GM23338 (cell line): ENCODE measurements around the gene OPRD1. TPM values are rescaled to one million over a fixed set of nuclear protein-coding genes. Genes with fewer than 3 reads are reported as not detected.

Source experiments
- ATAC-seq: fragments of 200-7000 bp; cut with Tn5 transposase; 3 replicates; pipeline ENCODE4 v1.9.1; 2020
- DNase-seq: peaks from one replicate; pipeline ENCODE4 v3.0.0-alpha.2; 2015; ENCODE audit warnings: low spot score
- H2AFZ ChIP-seq: fragments of 200-600 bp; sonication (generic); 2 replicates; pipeline ENCODE4 v1.8.0; 2016; ENCODE audit warnings: antibody characterized with exemption, mild to moderate bottlenecking, moderate library complexity
- H3F3A ChIP-seq: fragments of 200-600 bp; sonication (generic); replicated peaks from 2 replicates; pipeline ENCODE4 v1.8.0; 2017; ENCODE audit warnings: antibody characterized with exemption, mixed run types, low read depth
- H3K27ac ChIP-seq: fragments of 200-600 bp; sonication (generic); 2 replicates; pipeline ENCODE4 v1.6.1; 2016; ENCODE audit warnings: low read depth
- H3K27me3 ChIP-seq: fragments of 200-600 bp; sonication (generic); 2 replicates; pipeline ENCODE4 v1.8.0; 2016; ENCODE audit warnings: mild to moderate bottlenecking, mixed run types, moderate library complexity; ENCODE audit not compliant: insufficient read depth
- H3K36me3 ChIP-seq: fragments of 200-600 bp; sonication (generic); 2 replicates; pipeline ENCODE4 v1.8.0; 2016; ENCODE audit warnings: mild to moderate bottlenecking; ENCODE audit not compliant: insufficient read depth
- H3K4me1 ChIP-seq: fragments of 200-600 bp; sonication (generic); 2 replicates; pipeline ENCODE4 v1.8.0; 2016; ENCODE audit warnings: mild to moderate bottlenecking, moderate library complexity; ENCODE audit not compliant: insufficient read depth
- H3K4me2 ChIP-seq: fragments of 200-600 bp; sonication (generic); 2 replicates; pipeline ENCODE4 v1.7.1; 2017; ENCODE audit warnings: mixed run types
- H3K4me3 ChIP-seq: fragments of 200-600 bp; sonication (generic); 2 replicates; pipeline ENCODE4 v1.6.1; 2016; ENCODE audit warnings: mixed run types
- H3K79me2 ChIP-seq: fragments of 200-600 bp; sonication (generic); replicated peaks from 2 replicates; pipeline ENCODE4 v1.8.0; 2017; ENCODE audit warnings: mild to moderate bottlenecking; ENCODE audit not compliant: insufficient read depth
- H3K9me2 ChIP-seq: fragments of 200-600 bp; sonication (generic); 2 replicates; pipeline ENCODE4 v1.8.0; 2017; ENCODE audit not compliant: insufficient read depth
- H4K20me1 ChIP-seq: fragments of 200-600 bp; sonication (generic); replicated peaks from 2 replicates; pipeline ENCODE4 v1.8.0; 2017; ENCODE audit warnings: mild to moderate bottlenecking; ENCODE audit not compliant: insufficient read depth
- H3K27ac Mint-ChIP-seq: 2 replicates; pipeline ENCODE4 v1.8.0; 2020; ENCODE audit warnings: inconsistent platforms, mild to moderate bottlenecking, moderate library complexity, mixed read lengths
- H3K27me3 Mint-ChIP-seq: 3 replicates; pipeline ENCODE4 v1.8.0; 2022; ENCODE audit warnings: low read depth, mild to moderate bottlenecking, moderate library complexity, mixed read lengths, inconsistent platforms; ENCODE audit not compliant: insufficient read depth, poor library complexity
- H3K36me3 Mint-ChIP-seq: 3 replicates; pipeline ENCODE4 v1.8.0; 2021; ENCODE audit warnings: low read depth, mild to moderate bottlenecking, inconsistent platforms, moderate library complexity, mixed read lengths
- H3K4me1 Mint-ChIP-seq: 3 replicates; pipeline ENCODE4 v1.8.0; 2020; ENCODE audit warnings: mild to moderate bottlenecking, inconsistent platforms, mixed read lengths
- H3K4me3 Mint-ChIP-seq: 3 replicates; pipeline ENCODE4 v1.8.0; 2021; ENCODE audit warnings: moderate library complexity, mild to moderate bottlenecking, inconsistent platforms, mixed read lengths
- H3K9me3 Mint-ChIP-seq: 3 replicates; pipeline ENCODE4 v1.8.0; 2020; ENCODE audit warnings: moderate library complexity, mild to moderate bottlenecking, inconsistent platforms, mixed read lengths
- EZH2phosphoT487 ChIP-seq: fragments of 200-600 bp; sonication (generic); IDR thresholded peaks from one replicate; pipeline ENCODE4 v1.8.1; 2018; ENCODE audit warnings: antibody characterized with exemption; ENCODE audit not compliant: unreplicated experiment
- NANOG ChIP-seq: IDR thresholded peaks from 2 replicates; pipeline ENCODE4 v1.6.1; 2016; ENCODE audit warnings: antibody characterized with exemption, borderline replicate concordance
- POLR2AphosphoS5 ChIP-seq: IDR thresholded peaks from 2 replicates; pipeline ENCODE4 v1.6.1; 2016; ENCODE audit warnings: antibody characterized with exemption, low read depth
- STAT1 ChIP-seq: IDR thresholded peaks from one replicate; pipeline ENCODE4 v1.6.1; 2016; ENCODE audit warnings: antibody characterized with exemption; ENCODE audit not compliant: unreplicated experiment
- ZNF114 ChIP-seq: fragments of 250-450 bp; sonication (Bioruptor Pico); IDR thresholded peaks from 2 replicates; pipeline ENCODE4 v1.5.0; 2020; ENCODE audit warnings: mild to moderate bottlenecking, moderate library complexity
- ZNF331 ChIP-seq: fragments of 250-450 bp; sonication (Bioruptor Pico); IDR thresholded peaks from 2 replicates; pipeline ENCODE4 v1.5.0; 2020; ENCODE audit warnings: low read depth, mild to moderate bottlenecking, moderate library complexity
- polyA plus RNA-seq: library from polyadenylated mRNA; unstranded; fragments of >200 nt; fragmentation: Nextera tagmentation; extraction: Ambion mirVana; gene quantifications from 2 replicates; pipeline ENCODE4 v1.2.1, GENCODE V29; 2016
- total RNA-seq: library from RNA; depleted of rRNA; stranded (reverse); fragments of >200 nt; shearing (Covaris generic); gene quantifications from 2 replicates; pipeline ENCODE4 v1.2.3, GENCODE V29; 2014
- TF ChIP-seq, protein P1 (sequence below): IDR thresholded peaks from 2 replicates; pipeline ENCODE4 v1.6.1; 2016; ENCODE audit warnings: antibody characterized with exemption
- TF ChIP-seq, protein P2 (sequence below): fragments of 250-450 bp; sonication (Bioruptor Pico); IDR thresholded peaks from 2 replicates; pipeline ENCODE4 v1.5.0; 2020; ENCODE audit warnings: mild to moderate bottlenecking, moderate library complexity
- TF ChIP-seq, protein P3 (sequence below): IDR thresholded peaks from one replicate; pipeline ENCODE4 v1.6.1; 2018; ENCODE audit warnings: antibody characterized with exemption; ENCODE audit not compliant: unreplicated experiment
- TF ChIP-seq, protein P4 (sequence below), 2 experiments: fragments of 200-600 bp in 1 of 2; sonication (generic) in 1 of 2; conservative IDR thresholded peaks; 2 replicates each; pipeline versions ENCODE4 v1.5.1 to v1.6.1; 2016 to 2017; ENCODE audit warnings: antibody characterized with exemption in 2 of 2, low read depth in 2 of 2, mild to moderate bottlenecking in 2 of 2, moderate library complexity in 1 of 2

The OPRD1 gene
- total and polyA plus RNA-seq, 2 experiments from 2014 or later: 0.55 to 2.3 TPM

DNA sequence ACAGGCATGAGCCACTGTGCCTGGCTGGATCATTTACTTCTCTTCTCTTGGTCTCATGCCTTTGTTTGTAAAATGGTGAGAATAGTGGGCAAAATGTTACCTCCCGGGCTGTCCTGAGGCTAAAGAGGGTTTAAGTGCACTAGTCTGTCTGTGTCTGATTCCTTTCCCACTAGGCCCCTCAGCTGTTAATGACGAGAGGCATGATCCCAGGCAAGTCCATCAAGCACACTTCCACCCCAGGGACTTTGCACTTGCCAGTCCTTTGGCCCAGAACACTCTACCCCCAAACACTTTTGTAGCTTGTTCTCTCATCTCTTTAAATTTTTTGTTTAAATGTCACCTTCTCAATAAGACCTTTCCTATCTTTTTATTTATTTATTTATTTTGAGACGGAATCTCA is 88.6 kb downstream of the OPRD1 start:
- H3K4me3 Mint-ChIP-seq: no peak overlapping the region; the same call in 2 of the 3 replicates

More for the DNA sequence above, 88.6 kb downstream of the OPRD1 start:
- Mint-ChIP-seq H3K36me3 (no peaks in the 10 kb centered on the region), H3K4me1 (peaks cover 7% of the 10 kb centered on the region; the same call in 1 of the 3 replicates), H3K27ac (no peak overlapping the region), H3K9me3 (0 out of 3 replicates have a peak, but pooled peaks cover 4% of the 10 kb centered on the region), H3K27me3 (no peaks in the 10 kb centered on the region)
- H3K4me2 ChIP-seq: no peak overlapping the region
- H3F3A ChIP-seq: no peaks in the 10 kb centered on the region
- no peaks in the 10 kb centered on the region for H3K36me3 ChIP-seq
- no peaks in the 10 kb centered on the region for H3K27me3 ChIP-seq
- no peak overlapping the region for H3K27ac ChIP-seq
- no peak for DNase-seq
- ATAC-seq: no peak
- no peak for TF ChIP-seq ZNF114 (CRISPR knock-in tag)
- no peak for TF ChIP-seq POLR2AphosphoS5
- TF ChIP-seq, protein P1, sequence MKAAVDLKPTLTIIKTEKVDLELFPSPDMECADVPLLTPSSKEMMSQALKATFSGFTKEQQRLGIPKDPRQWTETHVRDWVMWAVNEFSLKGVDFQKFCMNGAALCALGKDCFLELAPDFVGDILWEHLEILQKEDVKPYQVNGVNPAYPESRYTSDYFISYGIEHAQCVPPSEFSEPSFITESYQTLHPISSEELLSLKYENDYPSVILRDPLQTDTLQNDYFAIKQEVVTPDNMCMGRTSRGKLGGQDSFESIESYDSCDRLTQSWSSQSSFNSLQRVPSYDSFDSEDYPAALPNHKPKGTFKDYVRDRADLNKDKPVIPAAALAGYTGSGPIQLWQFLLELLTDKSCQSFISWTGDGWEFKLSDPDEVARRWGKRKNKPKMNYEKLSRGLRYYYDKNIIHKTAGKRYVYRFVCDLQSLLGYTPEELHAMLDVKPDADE: no peak
- TF ChIP-seq, protein P2, sequence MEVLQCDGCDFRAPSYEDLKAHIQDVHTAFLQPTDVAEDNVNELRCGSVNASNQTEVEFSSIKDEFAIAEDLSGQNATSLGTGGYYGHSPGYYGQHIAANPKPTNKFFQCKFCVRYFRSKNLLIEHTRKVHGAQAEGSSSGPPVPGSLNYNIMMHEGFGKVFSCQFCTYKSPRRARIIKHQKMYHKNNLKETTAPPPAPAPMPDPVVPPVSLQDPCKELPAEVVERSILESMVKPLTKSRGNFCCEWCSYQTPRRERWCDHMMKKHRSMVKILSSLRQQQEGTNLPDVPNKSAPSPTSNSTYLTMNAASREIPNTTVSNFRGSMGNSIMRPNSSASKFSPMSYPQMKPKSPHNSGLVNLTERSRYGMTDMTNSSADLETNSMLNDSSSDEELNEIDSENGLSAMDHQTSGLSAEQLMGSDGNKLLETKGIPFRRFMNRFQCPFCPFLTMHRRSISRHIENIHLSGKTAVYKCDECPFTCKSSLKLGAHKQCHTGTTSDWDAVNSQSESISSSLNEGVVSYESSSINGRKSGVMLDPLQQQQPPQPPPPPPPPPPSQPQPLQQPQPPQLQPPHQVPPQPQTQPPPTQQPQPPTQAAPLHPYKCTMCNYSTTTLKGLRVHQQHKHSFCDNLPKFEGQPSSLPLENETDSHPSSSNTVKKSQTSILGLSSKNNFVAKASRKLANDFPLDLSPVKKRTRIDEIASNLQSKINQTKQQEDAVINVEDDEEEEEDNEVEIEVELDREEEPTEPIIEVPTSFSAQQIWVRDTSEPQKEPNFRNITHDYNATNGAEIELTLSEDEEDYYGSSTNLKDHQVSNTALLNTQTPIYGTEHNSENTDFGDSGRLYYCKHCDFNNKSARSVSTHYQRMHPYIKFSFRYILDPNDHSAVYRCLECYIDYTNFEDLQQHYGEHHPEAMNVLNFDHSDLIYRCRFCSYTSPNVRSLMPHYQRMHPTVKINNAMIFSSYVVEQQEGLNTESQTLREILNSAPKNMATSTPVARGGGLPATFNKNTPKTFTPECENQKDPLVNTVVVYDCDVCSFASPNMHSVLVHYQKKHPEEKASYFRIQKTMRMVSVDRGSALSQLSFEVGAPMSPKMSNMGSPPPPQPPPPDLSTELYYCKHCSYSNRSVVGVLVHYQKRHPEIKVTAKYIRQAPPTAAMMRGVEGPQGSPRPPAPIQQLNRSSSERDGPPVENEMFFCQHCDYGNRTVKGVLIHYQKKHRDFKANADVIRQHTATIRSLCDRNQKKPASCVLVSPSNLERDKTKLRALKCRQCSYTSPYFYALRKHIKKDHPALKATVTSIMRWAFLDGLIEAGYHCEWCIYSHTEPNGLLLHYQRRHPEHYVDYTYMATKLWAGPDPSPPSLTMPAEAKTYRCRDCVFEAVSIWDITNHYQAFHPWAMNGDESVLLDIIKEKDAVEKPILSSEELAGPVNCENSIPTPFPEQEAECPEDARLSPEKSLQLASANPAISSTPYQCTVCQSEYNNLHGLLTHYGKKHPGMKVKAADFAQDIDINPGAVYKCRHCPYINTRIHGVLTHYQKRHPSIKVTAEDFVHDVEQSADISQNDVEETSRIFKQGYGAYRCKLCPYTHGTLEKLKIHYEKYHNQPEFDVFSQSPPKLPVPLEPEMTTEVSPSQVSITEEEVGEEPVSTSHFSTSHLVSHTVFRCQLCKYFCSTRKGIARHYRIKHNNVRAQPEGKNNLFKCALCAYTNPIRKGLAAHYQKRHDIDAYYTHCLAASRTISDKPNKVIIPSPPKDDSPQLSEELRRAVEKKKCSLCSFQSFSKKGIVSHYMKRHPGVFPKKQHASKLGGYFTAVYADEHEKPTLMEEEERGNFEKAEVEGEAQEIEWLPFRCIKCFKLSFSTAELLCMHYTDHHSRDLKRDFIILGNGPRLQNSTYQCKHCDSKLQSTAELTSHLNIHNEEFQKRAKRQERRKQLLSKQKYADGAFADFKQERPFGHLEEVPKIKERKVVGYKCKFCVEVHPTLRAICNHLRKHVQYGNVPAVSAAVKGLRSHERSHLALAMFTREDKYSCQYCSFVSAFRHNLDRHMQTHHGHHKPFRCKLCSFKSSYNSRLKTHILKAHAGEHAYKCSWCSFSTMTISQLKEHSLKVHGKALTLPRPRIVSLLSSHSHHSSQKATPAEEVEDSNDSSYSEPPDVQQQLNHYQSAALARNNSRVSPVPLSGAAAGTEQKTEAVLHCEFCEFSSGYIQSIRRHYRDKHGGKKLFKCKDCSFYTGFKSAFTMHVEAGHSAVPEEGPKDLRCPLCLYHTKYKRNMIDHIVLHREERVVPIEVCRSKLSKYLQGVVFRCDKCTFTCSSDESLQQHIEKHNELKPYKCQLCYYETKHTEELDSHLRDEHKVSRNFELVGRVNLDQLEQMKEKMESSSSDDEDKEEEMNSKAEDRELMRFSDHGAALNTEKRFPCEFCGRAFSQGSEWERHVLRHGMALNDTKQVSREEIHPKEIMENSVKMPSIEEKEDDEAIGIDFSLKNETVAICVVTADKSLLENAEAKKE: no peak
- TF ChIP-seq ZNF331: no peak
- TF ChIP-seq STAT1: no peak
- TF ChIP-seq, protein P3, sequence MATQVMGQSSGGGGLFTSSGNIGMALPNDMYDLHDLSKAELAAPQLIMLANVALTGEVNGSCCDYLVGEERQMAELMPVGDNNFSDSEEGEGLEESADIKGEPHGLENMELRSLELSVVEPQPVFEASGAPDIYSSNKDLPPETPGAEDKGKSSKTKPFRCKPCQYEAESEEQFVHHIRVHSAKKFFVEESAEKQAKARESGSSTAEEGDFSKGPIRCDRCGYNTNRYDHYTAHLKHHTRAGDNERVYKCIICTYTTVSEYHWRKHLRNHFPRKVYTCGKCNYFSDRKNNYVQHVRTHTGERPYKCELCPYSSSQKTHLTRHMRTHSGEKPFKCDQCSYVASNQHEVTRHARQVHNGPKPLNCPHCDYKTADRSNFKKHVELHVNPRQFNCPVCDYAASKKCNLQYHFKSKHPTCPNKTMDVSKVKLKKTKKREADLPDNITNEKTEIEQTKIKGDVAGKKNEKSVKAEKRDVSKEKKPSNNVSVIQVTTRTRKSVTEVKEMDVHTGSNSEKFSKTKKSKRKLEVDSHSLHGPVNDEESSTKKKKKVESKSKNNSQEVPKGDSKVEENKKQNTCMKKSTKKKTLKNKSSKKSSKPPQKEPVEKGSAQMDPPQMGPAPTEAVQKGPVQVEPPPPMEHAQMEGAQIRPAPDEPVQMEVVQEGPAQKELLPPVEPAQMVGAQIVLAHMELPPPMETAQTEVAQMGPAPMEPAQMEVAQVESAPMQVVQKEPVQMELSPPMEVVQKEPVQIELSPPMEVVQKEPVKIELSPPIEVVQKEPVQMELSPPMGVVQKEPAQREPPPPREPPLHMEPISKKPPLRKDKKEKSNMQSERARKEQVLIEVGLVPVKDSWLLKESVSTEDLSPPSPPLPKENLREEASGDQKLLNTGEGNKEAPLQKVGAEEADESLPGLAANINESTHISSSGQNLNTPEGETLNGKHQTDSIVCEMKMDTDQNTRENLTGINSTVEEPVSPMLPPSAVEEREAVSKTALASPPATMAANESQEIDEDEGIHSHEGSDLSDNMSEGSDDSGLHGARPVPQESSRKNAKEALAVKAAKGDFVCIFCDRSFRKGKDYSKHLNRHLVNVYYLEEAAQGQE: no peak
- TF ChIP-seq EZH2phosphoT487: no peak
- TF ChIP-seq, protein P4, sequence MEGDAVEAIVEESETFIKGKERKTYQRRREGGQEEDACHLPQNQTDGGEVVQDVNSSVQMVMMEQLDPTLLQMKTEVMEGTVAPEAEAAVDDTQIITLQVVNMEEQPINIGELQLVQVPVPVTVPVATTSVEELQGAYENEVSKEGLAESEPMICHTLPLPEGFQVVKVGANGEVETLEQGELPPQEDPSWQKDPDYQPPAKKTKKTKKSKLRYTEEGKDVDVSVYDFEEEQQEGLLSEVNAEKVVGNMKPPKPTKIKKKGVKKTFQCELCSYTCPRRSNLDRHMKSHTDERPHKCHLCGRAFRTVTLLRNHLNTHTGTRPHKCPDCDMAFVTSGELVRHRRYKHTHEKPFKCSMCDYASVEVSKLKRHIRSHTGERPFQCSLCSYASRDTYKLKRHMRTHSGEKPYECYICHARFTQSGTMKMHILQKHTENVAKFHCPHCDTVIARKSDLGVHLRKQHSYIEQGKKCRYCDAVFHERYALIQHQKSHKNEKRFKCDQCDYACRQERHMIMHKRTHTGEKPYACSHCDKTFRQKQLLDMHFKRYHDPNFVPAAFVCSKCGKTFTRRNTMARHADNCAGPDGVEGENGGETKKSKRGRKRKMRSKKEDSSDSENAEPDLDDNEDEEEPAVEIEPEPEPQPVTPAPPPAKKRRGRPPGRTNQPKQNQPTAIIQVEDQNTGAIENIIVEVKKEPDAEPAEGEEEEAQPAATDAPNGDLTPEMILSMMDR (conservative IDR thresholded peaks at IDR 0.05; ENCODE audit: low read depth in 2 of 2): no peak
- no peak for TF ChIP-seq NANOG
- H3K4me1 ChIP-seq: no peaks in the 10 kb centered on the region
- no peaks in the 10 kb centered on the region for H3K9me2 ChIP-seq
- H2AFZ ChIP-seq: no peak overlapping the region
- H3K79me2 ChIP-seq: no peaks in the 10 kb centered on the region
- no peaks in the 10 kb centered on the region for H4K20me1 ChIP-seq
- H3K4me3 ChIP-seq: no peak overlapping the region
